MCF 10A (cell line): ENCODE measurements around the gene PHACTR2. TPM values are rescaled to one million over a fixed set of nuclear protein-coding genes. Genes with fewer than 3 reads are reported as not detected.

Experiments used
- BruUV-seq: library from RNA; stranded (reverse); fragments of 400-500 nt; replicated peaks from 2 replicates; lab custom pipeline; 2021; lab: Mats Ljungman, UMichigan
- CTCF ChIA-PET: fragments of 300-600 bp; sonication (Branson Sonifier 250); formaldehyde crosslinking; extraction: SDS; loops from one replicate; lab custom pipeline; 2021; ENCODE audit warnings: antibody characterized with exemption, inconsistent platforms; lab: Yijun Ruan, JAX
- POLR2A ChIA-PET: fragments of 300-600, 350-650 bp; sonication (Branson Sonifier 250); formaldehyde crosslinking; extraction: SDS; loops from one replicate; lab custom pipeline; 2020; ENCODE audit warnings: antibody characterized with exemption, inconsistent platforms; lab: Yijun Ruan, JAX
- DNase-seq: peaks from one replicate; pipeline ENCODE4 v3.0.0-alpha.2; 2018; ENCODE audit not compliant: unreplicated experiment
- H3K27ac Mint-ChIP-seq: one replicate; pipeline ENCODE4 v1.8.0; 2022; ENCODE audit warnings: mild to moderate bottlenecking, low read depth, mixed read lengths; ENCODE audit not compliant: unreplicated experiment
- H3K27me3 Mint-ChIP-seq: one replicate; pipeline ENCODE4 v1.8.0; 2022; ENCODE audit warnings: mixed read lengths; ENCODE audit not compliant: insufficient read depth, unreplicated experiment
- H3K36me3 Mint-ChIP-seq: one replicate; pipeline ENCODE4 v1.8.0; 2022; ENCODE audit warnings: mild to moderate bottlenecking, moderate library complexity, mixed read lengths; ENCODE audit not compliant: insufficient read depth, unreplicated experiment
- H3K4me1 Mint-ChIP-seq: one replicate; pipeline ENCODE4 v1.8.0; 2022; ENCODE audit warnings: mixed read lengths; ENCODE audit not compliant: insufficient read depth, unreplicated experiment
- H3K4me3 Mint-ChIP-seq: one replicate; pipeline ENCODE4 v1.8.0; 2022; ENCODE audit warnings: mild to moderate bottlenecking, moderate library complexity, mixed read lengths; ENCODE audit not compliant: unreplicated experiment
- H3K9me3 Mint-ChIP-seq: one replicate; pipeline ENCODE4 v1.8.0; 2022; ENCODE audit warnings: mixed read lengths; ENCODE audit not compliant: unreplicated experiment
- CTCF ChIP-seq: fragments of 200-600 bp; IDR thresholded peaks from one replicate; pipeline ENCODE4 v1.8.0; 2022; ENCODE audit warnings: antibody characterized with exemption, mild to moderate bottlenecking; ENCODE audit not compliant: unreplicated experiment
- intact Hi-C: fragments of 100-400 bp; cut with micrococcal nuclease; formaldehyde crosslinking; loops from 2 replicates; pipeline ENCODE4 v1.14.1; 2022
- total RNA-seq: library from RNA; stranded (reverse); gene quantifications from 2 replicates; pipeline ENCODE4 v1.2.3, GENCODE V29; 2022

The PHACTR2 gene
- total RNA-seq, 1 experiment from 2014 or later, result 34.4 TPM

- peaks cover 22% of the 10 kb centered on the region for H3K4me1 Mint-ChIP-seq
- BruUV-seq, result no TSS peak
- H3K9me3 Mint-ChIP-seq, result peaks cover 8% of the 10 kb centered on the region
- H3K4me3 Mint-ChIP-seq, result no peak overlapping the region
- H3K27me3 Mint-ChIP-seq, result no peaks in the 10 kb centered on the region
- DNase-seq, result no peak
- ChIA-PET POLR2A (interaction anchor here (0.6 kb wide), 1 partner anchor 279 kb away, joined by 3 read pairs; no protein-coding TSS in a partner anchor), CTCF (no interaction called here)
- no peak for TF ChIP-seq CTCF
- H3K36me3 Mint-ChIP-seq, result no peaks in the 10 kb centered on the region
- intact Hi-C loops, result no loop called here
- no peak overlapping the region for H3K27ac Mint-ChIP-seq
These were observed 9.8 kb downstream of the PHACTR2 start for GRCh38 chr6:143687591-143687990.

GRCh38 chr6:143688681-143689080 is 10.9 kb downstream of the PHACTR2 start:
- H3K9me3 Mint-ChIP-seq, result peaks cover 8% of the 10 kb centered on the region
- intact Hi-C loops, result no loop called here

GRCh38 chr6:143689852-143690251 is 12.1 kb downstream of the PHACTR2 start:
- intact Hi-C loops, result no loop called here
- CTCF ChIA-PET, result interaction anchor here (0.8 to 1.1 kb wide), 3 partner anchors 11 to 1123 kb away, joined by 3 to 4 read pairs (median 3); no protein-coding TSS in a partner anchor
- no peak for DNase-seq
- Mint-ChIP-seq H3K9me3 (no peaks in the 10 kb centered on the region), H3K4me3 (no peak overlapping the region), H3K4me1 (peaks cover 22% of the 10 kb centered on the region), H3K27ac (no peak overlapping the region), H3K27me3 (no peaks in the 10 kb centered on the region), H3K36me3 (no peaks in the 10 kb centered on the region)
- BruUV-seq, result no TSS peak
- no peak for TF ChIP-seq CTCF
- POLR2A ChIA-PET, result interaction anchor here (0.8 to 1.2 kb wide), 3 partner anchors 11 to 153 kb away, joined by 3 to 6 read pairs (median 3); partner anchors contain the start of gene LTV1

More at GRCh38 chr6:143688681-143689080, 10.9 kb downstream of the PHACTR2 start:
- no peak for DNase-seq
- Mint-ChIP-seq H3K36me3 (no peaks in the 10 kb centered on the region), H3K27ac (no peak overlapping the region), H3K4me1 (peaks cover 22% of the 10 kb centered on the region), H3K4me3 (no peak overlapping the region), H3K27me3 (no peaks in the 10 kb centered on the region)
- POLR2A ChIA-PET, result interaction anchor here (0.7 to 1.2 kb wide), 3 partner anchors 13 to 886 kb away, joined by 3 to 6 read pairs (median 3); partner anchors contain the start of gene LTV1
- CTCF ChIA-PET, result interaction anchor here (0.6 to 1.0 kb wide), 3 partner anchors 10 to 464 kb away, joined by 3 to 4 read pairs (median 3); partner anchors contain the start of gene LTV1
- no TSS peak for BruUV-seq
- TF ChIP-seq CTCF, result no peak

- intact Hi-C loops, result no loop called here
- DNase-seq, result no peak
- Mint-ChIP-seq H3K4me1 (peaks cover 22% of the 10 kb centered on the region), H3K4me3 (no peak overlapping the region), H3K27ac (no peak overlapping the region), H3K27me3 (no peaks in the 10 kb centered on the region), H3K9me3 (no peaks in the 10 kb centered on the region), H3K36me3 (no peaks in the 10 kb centered on the region)
- POLR2A ChIA-PET, result no interaction called here
- no peak for TF ChIP-seq CTCF
- no TSS peak for BruUV-seq
- CTCF ChIA-PET, result no interaction called here
These were observed 13.4 kb downstream of the PHACTR2 start for GRCh38 chr6:143691155-143691554.
